Esophagus muscularis mucosa (tissue), 4 donors: ENCODE measurements around the gene SLC25A22. TPM values are rescaled to one million over a fixed set of nuclear protein-coding genes. Genes with fewer than 3 reads are reported as not detected.

ENCODE experiments used
- DNase-seq: peaks from one replicate; pipeline ENCODE4 v3.0.0-alpha.2; 2017; ENCODE audit errors: extremely low spot score
- H3K27ac ChIP-seq, 4 donors: fragments of 200-600 bp; sonication (generic); replicated peaks in 1 of 4; 1 replicate in 3 of 4; 2 replicates in 1 of 4; pipeline ENCODE4 v1.5.1; 2016 to 2019; ENCODE audit warnings: mild to moderate bottlenecking in 1 of 4
- H3K27me3 ChIP-seq, 4 donors: fragments of 200-600 bp; sonication (generic); one replicate each; pipeline versions ENCODE4 v1.5.1 to v1.6.0; 2016 to 2019
- H3K36me3 ChIP-seq, 4 donors: fragments of 200-600 bp; sonication (generic); one replicate each; pipeline ENCODE4 v1.5.1; 2016 to 2019
- H3K4me1 ChIP-seq, 4 donors: fragments of 200-600 bp; sonication (generic); one replicate each; pipeline ENCODE4 v1.5.1; 2016 to 2019
- H3K4me3 ChIP-seq, 4 donors: fragments of 200-600 bp; sonication (generic); 1 replicate in 2 of 4; 2 replicates in 2 of 4; pipeline ENCODE4 v1.5.1; 2016 to 2019; ENCODE audit warnings: mild to moderate bottlenecking in 4 of 4, moderate library complexity in 1 of 4
- H3K9me3 ChIP-seq, 4 donors: fragments of 200-600 bp; sonication (generic); 1 replicate in 3 of 4; 2 replicates in 1 of 4; pipeline ENCODE4 v1.5.1; 2016 to 2019
- CTCF ChIP-seq, 3 experiments: fragments of 200-600 bp in 2 of 3; fragments of 450-650 bp in 1 of 3; sonication (generic) in 2 of 3; IDR thresholded peaks; one replicate each; pipeline ENCODE4 v1.5.1; 2017 to 2019; ENCODE audit warnings: antibody characterized with exemption in 3 of 3, mild to moderate bottlenecking in 2 of 3, moderate library complexity in 1 of 3
- EP300 ChIP-seq: sonication (generic); formaldehyde crosslinking; IDR thresholded peaks from one replicate; pipeline ENCODE4 v1.6.1; 2017; ENCODE audit warnings: antibody characterized with exemption
- POLR2A ChIP-seq: fragments of 450-650 bp; IDR thresholded peaks from one replicate; pipeline ENCODE4 v1.6.1; 2017; ENCODE audit warnings: antibody characterized with exemption, moderate library complexity, mild to moderate bottlenecking, low read depth
- POLR2AphosphoS5 ChIP-seq, 2 donors: sonication (generic); formaldehyde crosslinking; IDR thresholded peaks; one replicate each; pipeline ENCODE4 v1.6.1; 2017; ENCODE audit warnings: antibody characterized with exemption in 2 of 2
- WGBS: methylation state at CpG from one replicate; pipeline ENCODE4 v1.1.5; 2018; 5-methylcytosine and 5-hydroxymethylcytosine counted together
- intact Hi-C: fragments of 100-400 bp; cut with DNase I; formaldehyde crosslinking; loops from one replicate; pipeline ENCODE4 v1.15.1; 2023
- total RNA-seq, 4 donors: library from RNA; depleted of rRNA; stranded (reverse); fragments of >200 nt; gene quantifications; one replicate each; pipeline versions ENCODE4 v1.1.0 to v1.2.1, GENCODE V29; 2016

Gene SLC25A22
- total RNA-seq, 4 donors from 2014 or later = 5.0 to 11.0 (median 9.5) TPM

GRCh38 chr11:810040-810567 lies 12.0 kb upstream of the SLC25A22 start:
- Histone ChIP-seq H3K27ac (peak overlapping the region; percentile 89 to 99 (median 96)), H3K4me3 (peak overlapping the region; percentile 87 to 98 (median 90)), H3K27me3 (no peaks in the 10 kb centered on the region), H3K9me3 (no peaks in the 10 kb centered on the region), H3K4me1 (peaks cover 31 to 51% (median 45%) of the 10 kb centered on the region in 4 donors), H3K36me3 (peaks cover 24 to 41% (median 37%) of the 10 kb centered on the region in 4 donors)
- DNase-seq = no peak
- WGBS = under 1% methylated on average over 23 of the region's 55 CpGs
- intact Hi-C loops = no loop called here
- TF ChIP-seq CTCF (IDR thresholded peaks at IDR 0.05) (peak in 2 of 3 experiments; percentile 7 to 10), EP300 (no peak), POLR2A (no peak), POLR2AphosphoS5 (IDR thresholded peaks at IDR 0.05) (no peak)

- Histone ChIP-seq H3K9me3 (no peaks in the 10 kb centered on the region), H3K27me3 (no peaks in the 10 kb centered on the region), H3K27ac (peak within 1 kb of the TSS; percentile 89 to 99 (median 96)), H3K4me3 (peak within 1 kb of the TSS; percentile 87 to 98 (median 90)), H3K4me1 (peaks cover 35 to 57% (median 51%) of the 10 kb centered on the region in 4 donors), H3K36me3 (peaks cover 24 to 35% (median 33%) of the 10 kb centered on the region in 4 donors)
- intact Hi-C loops = no loop called here
- 0% methylated on average over 23 of the region's 81 CpGs for WGBS
- TF ChIP-seq POLR2AphosphoS5 (IDR thresholded peaks at IDR 0.05) (peak; percentile 96), EP300 (no peak), POLR2A (peak; percentile 93), CTCF (IDR thresholded peaks at IDR 0.05) (no peak)
- peak; percentile 100 for DNase-seq
Observed at GRCh38 chr11:809287-810039, 11.4 kb upstream of the SLC25A22 start, which contains the start of gene RPLP2. TSS of gene RPLP2 (plus strand) at chr11:809967. CDS start at chr11:810235, 268 bp downstream.

GRCh38 chr11:808427-809286 lies 10.6 kb upstream of the SLC25A22 start:
- intact Hi-C loops = no loop called here

More at GRCh38 chr11:808427-809286, 10.6 kb upstream of the SLC25A22 start:
- peaks cover 24 to 27% (median 26%) of the 10 kb centered on the region in 4 donors for H3K36me3 ChIP-seq
- no peak for DNase-seq
- peaks cover 44 to 66% (median 59%) of the 10 kb centered on the region in 4 donors for H3K4me1 ChIP-seq
- peak overlapping the region; percentile 87 to 98 (median 90) for H3K4me3 ChIP-seq
- WGBS = 74% methylated on average over 17 of the region's 36 CpGs
- H3K9me3 ChIP-seq = no peaks in the 10 kb centered on the region
- TF ChIP-seq POLR2AphosphoS5 (IDR thresholded peaks at IDR 0.05) (no peak), CTCF (IDR thresholded peaks at IDR 0.05) (no peak), EP300 (no peak), POLR2A (no peak)
- H3K27me3 ChIP-seq = no peaks in the 10 kb centered on the region
- peak overlapping the region; percentile 89 to 99 (median 96) for H3K27ac ChIP-seq
